H1 (cell line): ENCODE data around the gene HEATR9.

ENCODE experiments used
- BRCA1 ChIP-seq: IDR thresholded peaks from 2 replicates; pipeline ENCODE4 v1.6.1; 2012; ENCODE audit warnings: low read depth, low read length, improper control_type of control experiment
- JUND ChIP-seq: IDR thresholded peaks from 2 replicates; pipeline ENCODE4 v1.6.1; 2011; ENCODE audit warnings: mild to moderate bottlenecking, improper control_type of control experiment, low read length
- MAFK ChIP-seq: IDR thresholded peaks from 2 replicates; pipeline ENCODE4 v1.6.1; 2012; ENCODE audit warnings: low read depth, mild to moderate bottlenecking, improper control_type of control experiment, low read length
- POLR2A ChIP-seq, 2 experiments: IDR thresholded peaks; 1 replicate in 1 of 2; 2 replicates in 1 of 2; pipeline ENCODE4 v1.6.1; 2011; ENCODE audit warnings: low read depth in 2 of 2, low read length in 2 of 2, mild to moderate bottlenecking in 2 of 2; ENCODE audit errors: control extremely low read depth in 1 of 2
- POLR2AphosphoS5 ChIP-seq: IDR thresholded peaks from 2 replicates; pipeline ENCODE4 v1.6.1; 2011; ENCODE audit warnings: low read depth, low read length
- RFX5 ChIP-seq: IDR thresholded peaks from 2 replicates; pipeline ENCODE4 v1.6.1; 2011; ENCODE audit warnings: low read depth, low read length, improper control_type of control experiment, borderline replicate concordance
- SP2 ChIP-seq: IDR thresholded peaks from 2 replicates; pipeline ENCODE4 v1.6.1; 2012; ENCODE audit warnings: mild to moderate bottlenecking, low read length, inconsistent platforms
- SUZ12 ChIP-seq: fragments of 200-600 bp; sonication (generic); IDR thresholded peaks from 2 replicates; pipeline ENCODE4 v1.6.1; 2012; ENCODE audit warnings: mild to moderate bottlenecking, inconsistent platforms, low read length, moderate library complexity, mixed read lengths
- TAF1 ChIP-seq: IDR thresholded peaks from 2 replicates; pipeline ENCODE4 v1.6.1; 2011; ENCODE audit warnings: mild to moderate bottlenecking, low read depth, low read length
- TF ChIP-seq, protein P1 (sequence below): IDR thresholded peaks from 2 replicates; pipeline ENCODE4 v1.6.1; 2012; ENCODE audit warnings: inconsistent platforms
- TF ChIP-seq, protein P2 (sequence below), 3 experiments: IDR thresholded peaks; 1 replicate in 2 of 3; 2 replicates in 1 of 3; pipeline versions ENCODE4 v1.5.1 to v1.6.1; 2011; ENCODE audit warnings: low read length in 3 of 3, mild to moderate bottlenecking in 3 of 3, inconsistent platforms in 2 of 3, low read depth in 1 of 3, moderate library complexity in 1 of 3; ENCODE audit not compliant: insufficient read depth in 1 of 3; ENCODE audit errors: control extremely low read depth in 1 of 3

DNA sequence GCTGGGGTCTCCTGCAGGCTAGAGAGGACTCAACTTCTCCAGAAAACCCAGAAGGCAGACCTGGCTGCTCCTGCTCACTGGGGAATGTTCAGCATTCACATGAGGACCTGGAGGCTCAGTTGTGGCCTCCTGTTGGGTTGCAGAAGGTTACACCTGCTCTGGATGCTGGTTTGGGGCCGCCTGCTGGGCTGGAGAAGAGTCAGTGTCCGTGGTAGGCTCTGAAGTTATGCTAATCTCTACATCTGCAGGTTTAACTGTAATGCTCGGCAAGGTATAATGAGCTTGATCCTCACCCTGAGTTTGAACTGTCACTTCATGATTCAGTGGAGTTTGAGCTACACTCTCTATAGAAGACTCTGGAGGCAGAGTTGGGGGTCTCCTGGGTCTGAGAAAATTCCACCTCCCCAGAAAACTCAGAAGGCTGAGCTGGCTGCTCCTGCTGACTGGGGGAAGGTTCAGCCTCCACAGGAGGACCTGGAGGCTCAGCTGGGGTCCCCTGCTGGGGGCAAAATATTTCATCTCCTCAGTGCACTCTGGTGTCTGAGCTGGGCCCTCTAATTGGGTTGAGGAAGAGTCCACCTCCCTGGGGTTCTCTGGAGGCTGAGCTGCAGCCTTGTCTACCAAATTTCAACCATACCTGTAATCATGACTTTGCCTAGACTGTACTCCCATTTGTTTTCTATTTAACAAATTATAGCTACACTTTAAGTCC lies 38.4 kb upstream of the HEATR9 start:
- TF ChIP-seq, protein P1, sequence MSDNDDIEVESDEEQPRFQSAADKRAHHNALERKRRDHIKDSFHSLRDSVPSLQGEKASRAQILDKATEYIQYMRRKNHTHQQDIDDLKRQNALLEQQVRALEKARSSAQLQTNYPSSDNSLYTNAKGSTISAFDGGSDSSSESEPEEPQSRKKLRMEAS, result no peak
- no peak for TF ChIP-seq MAFK
- TF ChIP-seq RFX5, result no peak
- TF ChIP-seq, protein P2, sequence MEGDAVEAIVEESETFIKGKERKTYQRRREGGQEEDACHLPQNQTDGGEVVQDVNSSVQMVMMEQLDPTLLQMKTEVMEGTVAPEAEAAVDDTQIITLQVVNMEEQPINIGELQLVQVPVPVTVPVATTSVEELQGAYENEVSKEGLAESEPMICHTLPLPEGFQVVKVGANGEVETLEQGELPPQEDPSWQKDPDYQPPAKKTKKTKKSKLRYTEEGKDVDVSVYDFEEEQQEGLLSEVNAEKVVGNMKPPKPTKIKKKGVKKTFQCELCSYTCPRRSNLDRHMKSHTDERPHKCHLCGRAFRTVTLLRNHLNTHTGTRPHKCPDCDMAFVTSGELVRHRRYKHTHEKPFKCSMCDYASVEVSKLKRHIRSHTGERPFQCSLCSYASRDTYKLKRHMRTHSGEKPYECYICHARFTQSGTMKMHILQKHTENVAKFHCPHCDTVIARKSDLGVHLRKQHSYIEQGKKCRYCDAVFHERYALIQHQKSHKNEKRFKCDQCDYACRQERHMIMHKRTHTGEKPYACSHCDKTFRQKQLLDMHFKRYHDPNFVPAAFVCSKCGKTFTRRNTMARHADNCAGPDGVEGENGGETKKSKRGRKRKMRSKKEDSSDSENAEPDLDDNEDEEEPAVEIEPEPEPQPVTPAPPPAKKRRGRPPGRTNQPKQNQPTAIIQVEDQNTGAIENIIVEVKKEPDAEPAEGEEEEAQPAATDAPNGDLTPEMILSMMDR (IDR thresholded peaks at IDR 0.05; ENCODE audit: control extremely low read depth in 1 of 3, insufficient read depth in 1 of 3, low read depth in 1 of 3, low read length in 3 of 3), result no peak
- TF ChIP-seq JUND, result no peak
- no peak for TF ChIP-seq POLR2A (IDR thresholded peaks at IDR 0.05; ENCODE audit: control extremely low read depth in 1 of 2, low read depth in 2 of 2, low read length in 2 of 2)
- TF ChIP-seq SP2, result no peak
- no peak for TF ChIP-seq BRCA1
- TF ChIP-seq SUZ12, result no peak
- no peak for TF ChIP-seq POLR2AphosphoS5
- TF ChIP-seq TAF1, result no peak
